Activated CD4-positive, alpha-beta T cell treated with anti-CD3 and anti-CD28 coated beads, Interleukin-2, Interleukin-6, amounts not matched to agents 100 ng/mL and 50 ng/mL, durations not matched to agents 16 hours and 8 hours (primary cell): ENCODE data around the gene PSMD13.
"Not testable (repeated sequence)": the region's sequence is repeated elsewhere in the genome, so short reads cannot be mapped to it uniquely, and the experiment has no call there.

Experiments used
- DNase-seq: peaks from one replicate; pipeline ENCODE4 v3.0.0-alpha.2; 2020

PSMD13 gene

GRCh38 chr11:220641-221215 lies 16.0 kb upstream of the PSMD13 start:
- DNase-seq, result not testable (repeated sequence)

GRCh38 chr11:221539-221938 lies 15.2 kb upstream of the PSMD13 start:
- no peak for DNase-seq

DNA sequence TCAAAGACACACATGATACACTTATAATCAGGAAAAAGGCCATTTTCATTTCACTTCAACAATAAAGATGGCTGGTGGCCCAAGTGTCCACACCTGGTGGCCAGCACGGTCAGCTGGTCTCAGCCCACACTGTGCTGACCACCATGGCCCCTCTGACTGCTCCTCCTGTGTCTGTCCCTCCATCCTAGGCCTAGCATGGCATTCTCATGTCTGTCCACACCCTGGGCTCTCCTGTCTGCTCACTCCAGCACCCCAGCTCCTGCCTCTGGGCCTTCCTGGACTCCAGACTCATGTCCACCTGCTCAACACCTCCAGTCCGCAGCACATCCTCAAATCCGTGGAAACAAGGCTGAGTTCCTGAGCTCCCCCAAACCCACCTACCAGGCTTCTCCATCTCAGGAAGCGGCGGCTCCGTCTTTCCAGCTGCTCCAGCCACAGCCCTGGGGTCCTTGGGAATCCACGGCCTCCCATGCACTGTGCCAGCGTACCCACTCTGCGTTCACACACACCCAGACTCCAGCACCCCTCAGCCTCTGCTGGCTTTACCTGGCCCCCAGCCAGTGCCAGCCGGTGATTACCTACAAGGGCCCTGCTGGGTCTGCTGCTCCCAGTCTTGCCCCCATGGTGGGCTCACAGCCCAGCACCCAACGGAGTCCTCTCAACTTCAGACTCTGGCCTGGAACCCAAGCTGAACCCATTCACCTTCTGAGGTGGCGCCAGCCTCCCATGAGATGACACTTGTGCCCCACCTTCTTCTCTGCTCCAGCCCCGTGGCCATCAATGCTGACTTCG lies 14.6 kb upstream of the PSMD13 start:
- DNase-seq, result no peak

DNA sequence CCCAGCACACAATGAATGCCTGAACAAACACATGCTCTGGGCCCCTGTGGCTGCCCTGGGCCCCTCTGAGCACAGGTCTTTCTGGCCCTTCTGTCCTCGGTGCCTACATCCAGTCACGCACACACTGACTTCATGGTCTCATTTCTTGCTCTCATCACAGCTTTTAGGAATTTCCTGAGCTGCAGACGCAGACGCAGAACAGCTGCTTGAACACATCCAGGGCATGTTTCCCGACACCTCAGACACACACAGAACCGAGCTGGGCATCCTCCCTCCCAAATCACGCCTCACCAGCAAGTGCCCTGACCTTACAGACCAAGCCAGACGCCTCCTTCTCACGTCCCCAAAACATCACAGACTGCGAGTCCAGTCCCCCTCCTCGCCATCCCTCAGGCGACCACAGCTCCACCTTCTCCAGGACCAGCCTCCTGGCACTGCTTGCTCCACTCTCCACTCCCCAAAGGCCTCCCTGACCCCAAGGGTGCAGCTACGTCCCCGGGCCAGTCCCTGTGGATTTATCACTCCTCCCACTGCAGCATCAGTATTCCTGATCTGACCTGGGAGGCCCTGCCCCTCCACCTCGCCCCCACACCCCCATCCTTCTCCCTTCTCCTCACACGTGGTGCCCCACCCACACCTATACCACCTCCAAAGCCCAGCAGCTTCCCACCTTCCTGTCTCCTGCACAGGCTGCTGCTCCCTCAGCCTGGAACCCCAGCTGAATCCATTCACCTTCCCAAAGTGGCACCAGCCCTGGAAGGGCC lies 13.6 kb upstream of the PSMD13 start:
- no peak for DNase-seq

GRCh38 chr11:223884-224283 lies 12.9 kb upstream of the PSMD13 start:
- no peak for DNase-seq

DNA sequence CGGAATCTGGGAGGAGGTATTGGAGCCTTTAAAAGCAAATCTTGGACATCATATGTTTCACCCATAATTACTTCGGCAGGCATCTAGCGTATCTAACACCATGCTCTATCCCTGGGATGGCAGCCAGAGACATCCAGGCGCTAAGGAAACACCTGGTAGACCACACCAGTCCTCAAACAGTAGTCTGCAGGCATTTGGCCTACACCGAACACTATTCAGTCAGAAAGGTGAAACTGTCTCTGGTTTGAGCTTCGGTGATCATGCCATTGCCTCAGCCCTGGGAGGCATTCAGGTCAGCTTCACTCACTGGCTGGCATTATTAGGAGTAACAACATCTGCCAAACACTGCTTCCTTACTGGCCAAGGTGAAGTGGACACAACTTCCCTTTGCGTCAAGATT lies 12.4 kb upstream of the PSMD13 start:
- no peak for DNase-seq

DNA sequence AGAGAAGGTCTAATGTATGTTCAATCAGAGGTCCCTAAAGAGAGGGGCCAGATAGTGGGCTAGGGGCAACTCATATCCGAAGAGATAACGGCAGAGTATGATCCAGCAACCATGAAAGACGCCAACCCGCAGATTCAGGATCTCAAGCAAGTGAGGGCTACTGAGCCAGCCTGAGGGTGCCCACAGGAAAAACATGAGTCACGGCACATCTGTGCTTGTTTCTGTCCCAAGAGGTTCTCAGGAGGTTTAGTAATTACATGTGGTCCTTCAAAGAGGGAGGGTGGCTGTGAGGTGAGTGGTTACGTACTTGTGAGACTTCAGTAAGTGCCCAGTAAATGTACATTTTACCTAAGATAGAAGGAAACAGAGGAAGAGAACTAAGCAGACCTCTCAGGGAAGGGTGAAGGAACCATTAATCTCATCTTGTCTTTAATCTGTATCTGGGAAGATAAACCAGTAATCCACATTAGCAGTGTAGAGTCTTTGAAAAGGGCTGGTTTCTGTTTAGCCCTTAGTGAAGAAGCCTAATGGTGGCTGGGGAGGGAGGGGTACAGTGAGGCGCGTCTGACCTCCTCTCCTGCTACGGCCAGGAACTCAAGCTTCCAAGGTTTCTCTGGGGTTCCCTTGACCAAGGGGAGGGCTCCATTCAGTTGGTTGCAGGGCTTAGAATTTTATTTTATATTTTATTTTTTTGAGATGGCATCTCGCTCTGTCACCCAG lies 10.9 kb upstream of the PSMD13 start:
- DNase-seq, result no peak

DNA sequence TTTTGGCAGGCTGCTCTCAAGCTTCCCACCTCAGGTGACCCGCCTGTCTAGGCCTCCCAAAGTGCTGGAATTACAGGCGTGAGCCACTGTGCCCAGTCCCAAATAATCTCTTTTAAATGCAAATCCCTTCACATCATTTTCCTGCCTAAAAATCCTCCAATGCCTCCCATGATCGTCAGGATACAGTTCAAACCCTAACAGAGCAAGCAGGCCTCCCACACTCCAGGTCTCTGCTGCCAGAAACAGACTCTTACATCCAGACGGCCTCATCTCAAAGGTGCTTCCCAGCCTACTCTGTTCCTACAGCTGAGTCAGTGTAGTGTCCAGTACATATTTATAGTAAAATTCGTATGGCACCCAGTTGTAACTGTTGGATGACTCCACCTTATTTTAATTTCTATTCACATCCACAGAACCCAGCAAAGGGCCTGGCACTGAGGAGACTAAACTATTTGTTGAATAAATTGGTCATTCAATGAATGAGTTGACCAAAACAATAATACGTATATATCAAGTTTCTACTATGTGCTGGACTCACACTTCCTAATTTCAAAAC lies 8.9 kb upstream of the PSMD13 start:
- DNase-seq, result no peak

DNA sequence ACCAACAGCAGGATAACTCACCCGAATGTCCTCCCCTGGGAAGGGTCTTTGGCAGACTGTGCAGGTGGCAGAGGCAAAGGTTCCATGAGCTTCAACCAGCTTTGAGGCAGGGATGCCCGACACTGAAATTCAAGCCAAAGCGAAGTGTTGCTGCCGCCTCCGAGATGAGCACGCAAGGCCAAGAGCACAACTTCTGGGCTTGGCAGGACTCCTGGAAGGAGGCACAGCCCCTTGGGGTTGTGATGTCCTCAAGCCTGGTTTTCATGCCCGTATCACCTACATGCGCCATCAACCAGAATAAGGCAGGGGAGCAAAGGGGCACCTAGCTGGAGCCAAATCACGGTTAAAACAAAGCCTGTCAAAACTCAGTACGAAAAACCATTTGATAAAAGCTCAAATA lies 6.3 kb upstream of the PSMD13 start:
- DNase-seq, result no peak

- no peak for DNase-seq
These were observed 3.8 kb upstream of the PSMD13 start for GRCh38 chr11:232783-233565.

GRCh38 chr11:235180-235579 lies 1.6 kb upstream of the PSMD13 start:
- DNase-seq, result no peak

DNA sequence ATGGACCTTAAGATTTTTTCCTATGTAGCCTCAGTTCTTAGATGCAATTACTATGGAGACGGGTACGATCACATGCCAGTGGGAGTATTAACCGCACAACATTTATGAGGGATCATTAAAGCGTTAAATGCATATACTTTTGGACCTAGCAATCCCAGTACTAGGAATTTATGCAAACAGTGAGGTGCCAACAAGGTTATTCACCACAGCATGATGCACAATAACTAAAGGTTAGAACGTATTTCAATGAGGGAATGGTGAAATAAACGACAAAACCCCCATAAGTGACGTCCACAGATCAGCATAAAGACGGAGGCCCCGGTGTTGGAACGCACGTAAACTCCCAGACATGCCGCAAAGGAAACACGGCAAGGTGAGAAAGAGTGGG lies 1.2 kb upstream of the PSMD13 start:
- DNase-seq, result peak; percentile 57

GRCh38 chr11:235997-236773 lies 591 bp upstream of the PSMD13 start, which contains the start of gene SIRT3:
SIRT3 (minus strand) TSS chr11:236342; CDS start chr11:236328, 14 bp downstream.
- DNase-seq, result peak; percentile 93

GRCh38 chr11:238346-238745 lies 1.6 kb downstream of the PSMD13 start:
- DNase-seq, result not testable (repeated sequence)

DNA sequence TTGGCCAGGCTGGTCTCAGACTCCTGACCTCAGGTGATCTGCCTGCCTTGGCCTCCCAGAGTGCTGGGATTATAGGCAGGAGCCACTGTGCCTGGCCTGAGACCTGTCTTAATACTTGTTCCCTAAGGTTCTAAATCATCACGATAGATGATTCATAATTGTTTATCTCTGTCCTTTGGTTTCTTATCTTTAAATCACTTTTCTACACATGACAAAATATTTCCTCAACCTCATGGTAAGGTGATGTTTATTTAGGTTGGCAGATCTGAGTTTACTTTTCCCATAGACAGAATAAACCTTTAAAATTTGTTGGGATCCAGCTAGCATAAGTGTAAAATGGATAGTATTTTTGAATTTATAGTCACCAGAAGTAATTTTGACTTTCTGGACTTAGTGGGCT lies 3.5 kb downstream of the PSMD13 start:
- no peak for DNase-seq

GRCh38 chr11:241634-242033 lies 4.9 kb downstream of the PSMD13 start:
- DNase-seq, result no peak

- DNase-seq, result no peak
These were observed 7.6 kb downstream of the PSMD13 start for GRCh38 chr11:244376-244775.

GRCh38 chr11:249062-249461 lies 12.3 kb downstream of the PSMD13 start:
- no peak for DNase-seq

GRCh38 chr11:250274-250673 lies 13.5 kb downstream of the PSMD13 start:
- DNase-seq, result no peak

DNA sequence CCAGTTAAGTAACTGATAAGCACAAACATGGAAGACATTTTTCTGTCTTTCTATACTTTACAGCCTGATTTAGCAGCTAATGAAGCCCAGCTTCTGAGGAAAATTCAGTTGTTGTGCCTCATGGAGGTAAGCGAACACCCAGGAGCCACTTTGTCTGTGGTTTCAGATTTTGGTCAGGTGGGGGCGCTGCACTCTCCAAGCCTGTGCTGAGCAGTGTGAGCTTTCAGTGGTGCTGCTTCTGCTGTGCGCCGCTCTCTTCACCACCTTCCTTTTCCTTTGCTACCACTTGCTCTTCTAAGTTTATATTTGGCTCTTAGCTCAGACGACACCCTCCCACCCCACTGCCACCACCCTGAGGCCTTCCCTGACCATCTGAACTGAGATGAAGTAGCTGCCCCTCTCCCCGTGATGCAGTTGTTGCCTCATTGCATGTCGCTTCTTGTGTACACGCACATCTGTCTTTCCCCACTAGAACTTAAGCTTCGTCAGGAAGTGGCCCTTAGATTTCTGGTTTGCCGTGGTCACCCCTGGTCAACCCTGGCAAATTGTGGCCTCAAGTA lies 14.0 kb downstream of the PSMD13 start:
- DNase-seq, result peak; percentile 77

DNA sequence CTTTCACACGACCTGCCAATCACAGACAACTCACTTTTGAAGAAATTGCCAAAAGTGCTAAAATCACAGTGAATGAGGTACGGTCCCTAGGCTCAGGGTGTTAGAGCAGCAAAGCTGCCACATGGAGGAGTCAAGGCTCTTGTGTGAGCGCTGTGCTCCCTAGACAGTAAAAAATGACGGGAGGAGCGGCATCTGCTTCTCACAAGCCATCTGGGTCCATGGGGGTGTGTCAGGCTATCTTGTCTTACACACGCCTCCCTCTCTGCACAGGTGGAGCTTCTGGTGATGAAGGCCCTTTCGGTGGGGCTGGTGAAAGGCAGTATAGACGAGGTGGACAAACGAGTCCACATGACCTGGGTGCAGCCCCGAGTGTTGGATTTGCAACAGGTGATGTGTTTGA lies 14.8 kb downstream of the PSMD13 start:
- DNase-seq, result no peak
